HG02623 (cell line): Measurements from ENCODE around the gene NEK1.

Experiments used
- ATAC-seq: cut with Tn5 transposase; IDR thresholded peaks from one replicate; pipeline ENCODE4 v1.9.1; 2021; ENCODE audit warnings: moderate library complexity; ENCODE audit not compliant: unreplicated experiment

Gene NEK1

GRCh38 chr4:169376421-169376820, 236.0 kb downstream of the NEK1 start:
- ATAC-seq: no peak

DNA sequence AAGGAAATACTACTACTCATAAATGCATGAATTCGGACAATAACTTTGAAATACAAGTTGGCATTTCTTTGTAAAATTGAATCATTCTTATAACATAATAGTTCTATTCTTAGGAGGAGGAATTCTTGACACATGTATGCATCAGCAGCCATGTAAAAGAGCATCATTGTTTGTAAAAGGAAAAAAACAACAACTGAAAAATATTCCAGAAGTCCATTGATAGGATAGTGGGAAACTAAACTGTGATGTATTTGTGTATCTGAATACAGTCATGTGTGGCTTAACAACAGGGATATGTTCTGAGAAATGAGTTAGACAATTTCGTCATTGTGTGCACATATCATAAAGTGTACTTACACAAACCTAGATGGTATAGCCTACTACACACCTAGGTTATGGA, 239.6 kb downstream of the NEK1 start:
- no peak for ATAC-seq

DNA sequence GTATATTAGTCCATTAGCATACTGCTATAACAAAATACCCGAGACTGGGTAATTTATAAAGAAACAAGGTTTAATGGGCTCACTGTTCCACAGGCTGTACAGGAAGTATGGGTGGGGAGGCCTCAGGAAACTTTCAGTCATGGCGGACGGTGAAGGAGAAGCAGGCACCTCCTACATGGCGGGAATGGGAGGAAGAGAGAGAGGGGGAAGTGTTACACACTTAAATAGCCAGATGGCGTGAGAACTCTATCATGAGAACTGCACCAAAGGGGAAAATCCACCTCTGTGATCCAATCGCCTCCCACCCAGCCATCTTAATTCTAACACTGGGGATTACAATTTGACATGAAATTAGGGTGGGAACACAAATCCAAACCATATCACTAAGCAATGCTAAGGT, 242.7 kb downstream of the NEK1 start:
- ATAC-seq: no peak

DNA sequence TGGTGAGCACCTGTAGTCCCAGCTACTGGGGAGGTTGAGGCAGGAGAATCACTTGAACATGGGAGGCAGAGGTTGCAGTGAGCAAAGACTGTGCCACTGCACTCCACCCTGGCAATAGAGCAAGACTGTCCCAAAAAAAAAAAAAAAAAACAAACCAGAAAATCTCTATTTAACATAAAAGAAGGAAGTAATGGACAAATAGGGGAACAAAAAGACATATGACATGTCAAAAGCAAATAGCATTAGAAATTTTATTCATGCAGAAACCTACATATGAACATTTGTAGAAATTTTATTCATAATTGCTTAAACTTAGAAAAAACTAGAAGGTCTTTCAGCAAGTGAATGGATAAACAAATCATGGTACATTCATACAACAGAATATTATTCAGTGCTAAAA, 244.6 kb downstream of the NEK1 start:
- ATAC-seq: no peak

- ATAC-seq: no peak
Measured at GRCh38 chr4:169366821-169367220, 245.6 kb downstream of the NEK1 start.

DNA sequence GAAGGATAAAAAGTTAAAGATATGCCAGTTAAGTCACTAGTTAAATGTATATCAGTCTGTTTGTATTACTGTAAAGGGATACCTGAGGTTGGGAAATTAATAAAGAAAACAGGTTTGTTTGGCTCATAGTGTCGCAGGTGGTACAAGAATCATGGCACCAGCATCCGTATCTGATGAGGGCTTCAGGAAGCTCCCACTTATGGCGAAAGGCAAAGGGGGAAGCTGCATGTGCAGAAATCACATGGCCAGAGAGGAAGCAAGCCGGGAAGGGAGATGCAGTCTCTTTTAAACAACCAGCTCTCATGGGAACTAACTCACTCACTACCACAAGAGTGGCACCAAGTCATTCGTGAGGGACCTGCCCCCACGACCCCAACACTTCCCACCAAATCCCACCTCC, 249.8 kb downstream of the NEK1 start:
- ATAC-seq: no peak

- ATAC-seq: no peak
Measured at GRCh38 chr4:169361756-169362155, 250.6 kb downstream of the NEK1 start.

GRCh38 chr4:169359961-169360360, 252.4 kb downstream of the NEK1 start:
- ATAC-seq: no peak

DNA sequence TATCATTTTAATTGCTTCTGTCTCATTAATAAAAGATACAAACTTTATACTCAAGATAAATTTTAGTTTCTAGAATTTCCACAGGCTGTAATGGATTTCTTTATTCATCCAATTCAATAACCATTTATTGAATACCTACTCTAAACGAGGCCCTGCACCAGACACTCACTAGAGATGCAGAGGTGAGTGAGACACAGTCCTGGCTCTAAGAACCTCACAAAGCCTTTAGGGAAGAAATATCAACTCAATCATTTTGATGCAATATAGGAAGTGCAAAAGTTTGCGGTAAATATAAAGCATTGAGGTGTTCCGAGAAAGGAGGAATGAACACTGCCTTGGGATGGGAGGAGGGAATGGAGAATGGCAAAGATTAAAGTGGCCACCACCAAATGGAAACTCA, 260.0 kb downstream of the NEK1 start:
- ATAC-seq: no peak

GRCh38 chr4:169351872-169352271, 260.5 kb downstream of the NEK1 start:
- no peak for ATAC-seq

GRCh38 chr4:169348541-169348940, 263.8 kb downstream of the NEK1 start:
- ATAC-seq: no peak

DNA sequence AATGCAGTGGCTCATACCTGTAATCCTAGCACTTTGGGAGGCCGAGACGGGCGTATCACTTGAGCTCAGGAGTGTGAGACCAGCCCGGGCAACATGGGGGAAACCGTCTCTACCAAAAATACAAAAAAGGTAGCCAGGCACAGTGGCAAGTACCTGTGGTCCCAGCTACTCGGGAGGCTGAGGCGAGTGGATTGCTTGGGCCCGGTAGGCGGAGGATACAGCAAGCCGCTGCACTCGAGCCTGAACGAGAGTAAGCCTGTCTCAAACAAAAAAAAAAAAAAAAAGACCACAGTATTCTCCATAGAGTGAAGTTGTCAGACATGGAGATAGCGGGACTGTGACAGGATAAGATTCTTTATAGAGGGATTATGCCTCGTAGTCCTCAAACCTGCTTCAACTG, 265.5 kb downstream of the NEK1 start:
- no peak for ATAC-seq

DNA sequence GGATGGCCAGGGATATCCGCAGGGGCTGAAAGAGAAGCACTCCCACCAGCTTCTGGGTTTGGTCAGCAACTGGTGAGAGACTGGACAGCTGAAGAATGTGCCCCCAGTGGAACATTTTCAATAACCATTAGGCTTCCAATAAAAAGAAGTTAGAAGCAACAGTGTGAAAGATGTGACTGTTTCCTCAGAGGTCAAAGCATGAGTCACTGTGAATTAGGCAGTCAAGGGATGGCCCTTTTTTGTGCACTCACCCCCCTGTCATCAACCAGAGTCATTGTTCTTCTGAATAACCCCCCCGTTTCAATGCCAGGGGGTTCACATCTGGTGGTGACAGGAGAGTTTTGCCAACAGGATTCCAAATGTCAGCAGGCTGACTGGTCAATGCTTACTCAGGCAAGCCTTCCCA, 267.1 kb downstream of the NEK1 start:
- ATAC-seq: no peak
